Suppressor macrophage (primary cell): ENCODE measurements around the gene EXOC4.

Source experiments
- DNase-seq, 4 experiments: peaks; one replicate each; pipeline ENCODE4 v3.0.0-alpha.2; 2020 to 2022

Gene EXOC4

GRCh38 chr7:134009314-134010110 is 756.6 kb downstream of the EXOC4 start:
- peak; percentile 35 to 63 (median 46) for DNase-seq

DNA sequence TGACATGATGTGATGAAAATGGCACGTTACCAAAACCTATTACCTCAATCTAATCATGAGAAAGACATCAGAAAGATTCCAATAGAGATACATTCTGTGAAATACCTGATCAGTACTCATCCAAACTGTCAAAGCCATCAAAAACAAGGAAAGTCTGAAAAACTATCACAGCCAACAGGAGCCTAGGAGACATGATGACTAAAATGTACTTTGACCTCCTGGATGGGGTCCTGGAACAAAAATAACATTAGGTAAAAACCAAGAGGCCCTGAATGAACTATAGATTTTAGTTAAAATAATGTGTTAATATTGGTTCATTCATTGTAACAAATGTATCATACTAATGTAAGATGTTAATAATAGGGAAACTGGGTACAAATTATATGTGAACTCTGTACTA is 760.4 kb downstream of the EXOC4 start:
- DNase-seq = no peak

DNA sequence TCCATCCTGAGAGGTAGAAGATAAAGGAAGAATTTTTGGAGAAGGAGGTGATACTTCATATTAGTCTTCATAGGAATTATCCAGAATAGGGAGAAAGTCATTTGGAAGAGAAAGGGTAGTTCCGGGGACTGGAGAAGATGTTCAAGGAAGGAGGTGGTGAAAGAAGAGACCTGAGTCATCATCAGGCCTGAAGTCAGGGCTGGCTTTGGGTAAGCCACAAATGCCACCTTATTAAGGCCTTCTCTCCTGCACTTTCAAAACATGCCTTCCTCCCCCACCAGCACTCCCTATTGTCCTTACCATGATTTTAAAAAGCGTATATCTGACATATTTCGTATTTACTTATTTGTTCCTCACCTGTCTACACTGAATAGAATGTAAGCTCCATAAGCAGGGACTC is 762.1 kb downstream of the EXOC4 start:
- no peak for DNase-seq

DNA sequence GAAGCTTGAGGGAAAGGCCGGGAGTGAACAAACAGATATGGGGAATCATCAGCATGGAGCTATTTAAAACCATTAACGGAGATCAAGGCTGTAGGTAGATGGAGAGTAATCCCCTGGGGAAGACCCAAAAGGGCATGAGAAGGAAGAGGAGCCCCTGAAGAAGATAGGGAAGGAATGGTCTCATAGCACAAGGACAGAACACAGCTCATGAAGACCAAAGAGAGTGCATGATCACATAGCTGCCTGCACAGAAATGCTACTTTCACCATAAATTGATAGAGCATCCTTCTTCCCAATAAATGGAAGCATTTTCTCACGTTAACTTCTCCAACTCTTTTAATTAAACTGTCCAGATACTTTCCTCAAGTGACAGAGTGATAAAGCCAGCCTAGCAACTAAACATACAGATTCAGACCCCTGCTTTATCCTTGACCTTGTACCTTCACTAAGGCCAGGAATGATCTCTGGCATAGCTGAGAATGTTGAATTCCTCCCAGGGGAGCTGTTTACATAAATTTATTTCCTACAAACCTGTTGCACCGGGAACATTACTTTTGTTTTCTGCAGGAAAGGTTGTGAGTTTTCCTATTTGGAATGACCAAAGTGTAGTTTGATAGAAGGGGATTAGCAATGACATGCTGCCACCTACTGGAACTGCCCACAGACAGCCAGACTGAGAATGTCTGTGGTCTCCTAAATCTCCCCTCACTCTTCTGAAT is 763.5 kb downstream of the EXOC4 start:
- DNase-seq = peak; percentile 2 to 23 (median 10)

DNA sequence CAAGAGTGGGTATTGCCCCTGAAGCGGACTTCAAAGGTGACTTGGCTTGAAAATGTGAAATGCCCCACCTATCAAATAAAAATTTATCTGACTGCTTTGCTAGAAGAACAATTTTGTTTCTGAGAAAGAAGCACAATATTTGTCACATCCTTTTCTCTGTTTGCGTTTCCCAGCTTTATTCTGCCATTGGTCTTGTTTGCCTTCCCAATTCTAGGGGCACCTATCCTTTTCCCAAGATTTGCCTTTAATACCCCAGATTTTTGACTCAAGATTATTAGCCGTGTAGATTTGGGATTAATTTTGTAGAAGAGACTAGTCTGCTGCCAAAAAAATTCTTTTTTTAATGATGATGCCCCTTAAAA is 764.0 kb downstream of the EXOC4 start:
- DNase-seq = no peak

- no peak for DNase-seq
These were observed 765.4 kb downstream of the EXOC4 start for GRCh38 chr7:134018306-134018705.

DNA sequence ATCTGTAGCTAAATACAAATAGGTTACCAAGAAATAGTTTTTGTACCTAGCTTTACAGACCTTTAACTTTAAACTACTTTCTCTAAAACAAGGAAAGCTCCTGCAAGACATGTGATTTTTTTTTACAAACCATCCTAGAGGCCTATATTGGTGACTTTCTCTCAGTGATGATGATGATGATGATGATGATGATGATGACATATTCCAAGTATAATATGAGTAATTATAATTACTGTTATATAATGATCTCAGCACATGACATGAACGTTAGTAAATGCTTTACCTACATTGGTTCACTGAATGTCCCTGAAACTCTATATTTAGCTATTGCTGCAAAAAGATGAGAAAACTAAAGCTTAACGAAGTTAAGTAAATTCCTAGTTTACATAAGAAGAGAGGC is 766.4 kb downstream of the EXOC4 start:
- no peak for DNase-seq

- no peak for DNase-seq
These were observed 769.0 kb downstream of the EXOC4 start for GRCh38 chr7:134021836-134022235.

DNA sequence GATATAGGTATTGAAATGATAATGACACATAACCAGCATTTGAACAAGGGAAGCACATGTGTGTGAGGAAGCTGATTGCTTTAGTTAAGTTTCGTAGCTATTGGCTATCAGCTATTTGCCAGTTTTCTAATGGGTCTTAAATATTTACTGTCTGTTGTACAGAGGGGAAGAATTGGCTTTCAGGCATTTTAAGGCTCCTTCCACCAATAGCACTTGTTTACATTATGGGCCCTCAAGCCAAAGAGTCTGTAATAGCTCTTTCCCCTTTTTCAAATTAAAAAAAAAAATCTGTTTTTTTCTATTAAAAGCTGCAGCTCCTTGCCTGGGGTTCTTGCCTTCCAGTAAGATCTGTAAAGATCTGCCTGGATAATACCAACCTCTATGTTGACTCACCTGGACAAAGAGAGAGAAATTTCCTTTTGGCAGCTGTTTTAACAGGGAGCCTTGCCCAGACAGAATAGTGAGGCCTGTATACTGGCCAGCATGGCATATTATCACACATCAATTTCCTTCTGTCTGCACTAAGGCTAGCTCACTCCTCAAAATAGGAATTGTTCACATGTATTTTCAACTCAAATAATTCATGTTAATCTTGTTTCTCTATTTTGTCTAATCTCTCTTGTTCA is 769.5 kb downstream of the EXOC4 start:
- DNase-seq = no peak

DNA sequence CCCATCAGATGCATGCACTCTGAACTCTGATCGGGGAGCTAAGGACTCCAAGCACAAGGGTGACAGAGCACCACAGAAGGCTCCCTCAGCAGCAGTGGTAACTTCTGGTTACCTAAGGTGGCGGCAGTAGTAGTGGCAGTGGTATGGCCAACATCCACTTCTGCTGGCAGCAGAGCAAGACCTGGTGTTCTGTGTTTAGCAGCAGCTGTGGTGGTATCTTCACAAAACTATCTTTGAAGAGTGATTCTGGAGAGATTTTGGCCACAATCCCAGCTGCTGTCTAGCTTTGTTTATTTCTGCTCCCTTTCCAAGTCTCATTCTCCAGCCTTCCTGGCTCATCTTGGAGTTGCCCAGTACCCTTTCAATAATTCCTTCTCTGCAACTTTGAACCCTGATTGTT is 771.9 kb downstream of the EXOC4 start:
- no peak for DNase-seq

DNA sequence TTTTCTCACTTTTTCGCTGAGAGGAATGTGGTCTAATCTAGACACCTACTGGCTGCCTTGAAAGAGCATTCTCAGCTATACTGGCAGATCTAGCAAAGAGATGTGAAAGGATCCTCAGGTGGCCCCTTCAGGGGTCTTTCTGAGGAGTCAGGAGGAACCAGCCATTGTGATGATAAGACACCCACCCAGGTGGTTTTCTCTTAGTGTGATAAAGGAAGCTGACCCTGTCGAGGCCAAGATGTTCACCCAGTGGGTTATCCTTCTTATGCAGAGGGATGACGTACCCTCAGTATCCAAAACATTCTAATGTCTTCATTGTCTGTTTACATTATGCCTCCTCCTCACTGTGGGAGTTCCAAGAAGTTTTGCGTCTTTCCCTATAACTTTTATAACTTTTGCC is 776.0 kb downstream of the EXOC4 start:
- no peak for DNase-seq

GRCh38 chr7:134029743-134030142 is 776.9 kb downstream of the EXOC4 start:
- DNase-seq = no peak

DNA sequence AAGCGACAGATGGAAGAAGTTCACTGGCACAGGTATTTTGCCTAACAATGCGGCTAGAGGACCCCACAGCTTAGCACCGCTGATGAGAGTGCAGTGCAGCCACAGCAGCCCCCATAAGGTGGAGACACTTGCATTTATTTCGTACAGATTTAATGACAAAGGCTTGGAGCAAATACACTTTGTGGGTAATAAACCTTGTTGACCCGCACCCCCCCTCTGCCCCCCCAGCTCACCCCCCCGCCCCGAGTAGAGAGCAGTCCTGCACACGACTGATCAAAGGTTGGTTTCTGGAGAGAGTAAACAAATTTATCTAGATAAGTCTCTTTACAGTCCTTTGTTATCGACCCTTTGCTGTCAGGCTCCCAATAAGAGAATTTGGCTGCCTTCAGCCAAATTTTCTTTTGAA is 777.6 kb downstream of the EXOC4 start:
- no peak for DNase-seq

GRCh38 chr7:134031835-134032617 is 779.1 kb downstream of the EXOC4 start:
- no peak for DNase-seq

DNA sequence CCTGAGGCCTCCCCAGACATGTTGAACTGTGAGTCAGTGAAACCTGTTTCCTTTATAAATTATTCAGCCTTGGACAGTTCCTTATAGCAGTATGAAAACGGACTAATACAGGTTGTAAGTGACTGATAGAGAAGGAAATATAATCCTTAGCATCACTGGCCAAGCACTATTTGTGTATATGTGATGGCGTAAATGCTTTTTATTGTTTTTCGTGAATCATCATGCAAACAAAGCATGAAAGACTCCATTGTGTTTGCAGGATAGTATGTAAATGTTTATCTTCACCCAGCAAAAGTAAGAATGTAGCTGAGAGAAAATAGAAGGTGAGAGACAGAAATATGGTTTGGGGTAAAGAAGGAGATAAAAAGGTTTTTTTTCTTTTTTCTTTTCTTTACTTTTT is 781.8 kb downstream of the EXOC4 start:
- no peak for DNase-seq

GRCh38 chr7:134037991-134038390 is 785.1 kb downstream of the EXOC4 start:
- DNase-seq = no peak

DNA sequence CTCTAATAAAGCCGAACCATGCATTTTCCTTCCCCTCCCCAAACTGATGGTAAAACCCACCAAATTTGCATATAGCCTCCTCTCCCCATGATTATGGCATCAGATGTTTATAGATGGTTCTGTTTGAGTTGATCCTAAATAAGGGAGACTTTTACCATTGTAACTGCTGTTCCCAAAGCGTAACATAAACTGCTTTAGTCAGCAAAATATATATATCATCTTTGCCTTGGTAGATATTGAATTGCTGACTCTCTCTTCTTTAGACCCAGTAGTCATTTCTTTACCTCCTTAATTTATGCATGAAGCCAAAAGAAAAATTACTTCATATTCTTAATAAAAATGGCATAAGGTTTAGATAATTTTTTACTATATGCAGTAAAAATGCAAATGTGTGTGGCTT is 788.1 kb downstream of the EXOC4 start:
- DNase-seq = no peak

DNA sequence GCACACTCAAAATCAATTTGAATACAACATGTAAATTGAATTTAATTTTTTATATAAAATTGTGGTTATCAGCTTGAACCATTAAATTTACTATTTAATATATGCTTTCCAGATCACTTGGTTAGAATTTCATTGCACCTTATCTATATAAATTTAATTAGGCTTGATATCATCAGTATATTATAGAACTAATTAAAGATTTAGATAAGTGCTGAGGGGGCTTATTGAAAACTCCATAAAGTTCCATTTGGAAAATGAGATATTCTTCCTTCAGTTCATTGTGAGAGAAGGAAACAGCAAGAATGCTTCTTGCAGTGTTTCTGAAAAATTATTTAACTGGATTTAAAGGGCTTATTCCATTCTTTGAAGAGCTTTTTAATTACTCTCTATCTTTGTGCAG is 788.6 kb downstream of the EXOC4 start:
- DNase-seq = no peak

DNA sequence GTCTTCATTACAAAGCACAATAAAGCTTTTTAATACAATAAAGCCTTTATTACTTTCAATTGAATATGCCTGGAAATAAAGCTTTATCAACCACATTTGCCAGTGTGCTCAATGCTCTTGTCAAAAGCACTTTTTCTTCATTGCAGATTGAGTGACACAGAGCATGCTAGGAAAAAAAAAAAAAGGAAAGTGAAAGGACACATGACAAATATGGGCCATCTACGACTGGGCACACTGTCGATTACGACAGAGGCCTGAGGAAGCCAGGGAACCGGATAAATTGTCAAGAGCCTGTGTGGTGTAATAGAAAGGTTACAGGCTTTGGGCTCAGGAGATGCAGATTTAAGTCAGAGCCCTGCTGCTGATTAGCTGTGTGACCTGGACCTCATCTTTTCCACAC is 789.4 kb downstream of the EXOC4 start:
- peak in 1 of 4 experiments; percentile 55 for DNase-seq

- DNase-seq = peak in 2 of 4 experiments; percentile 11
These were observed 791.8 kb downstream of the EXOC4 start for GRCh38 chr7:134044682-134045081.

DNA sequence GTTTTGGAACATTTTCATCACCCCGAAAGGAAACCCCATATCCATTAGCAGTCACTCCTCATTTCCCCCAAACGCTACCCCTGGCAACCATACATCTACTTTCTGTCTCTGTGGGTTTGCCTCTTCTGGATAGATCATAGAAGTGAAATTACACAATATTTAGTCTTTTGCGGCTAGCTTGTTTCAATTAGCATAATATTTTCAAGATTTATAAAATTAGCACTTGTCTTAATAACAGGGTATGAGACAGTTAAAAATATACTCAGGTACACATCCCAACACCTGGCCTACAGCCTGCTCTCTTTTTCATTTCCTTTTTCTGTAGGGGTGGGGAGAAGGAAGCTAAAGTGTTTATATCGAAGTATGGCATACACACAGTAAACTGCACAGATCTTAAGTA is 792.8 kb downstream of the EXOC4 start:
- DNase-seq = no peak

- DNase-seq = no peak
These were observed 793.8 kb downstream of the EXOC4 start for GRCh38 chr7:134046594-134047128.

- DNase-seq = no peak
These were observed 794.8 kb downstream of the EXOC4 start for GRCh38 chr7:134047675-134048074.
